HG03460 (cell line): Measurements from ENCODE around the gene YTHDF2.

Source experiments
- ATAC-seq: cut with Tn5 transposase; IDR thresholded peaks from one replicate; pipeline ENCODE4 v1.9.1; 2021; ENCODE audit not compliant: unreplicated experiment

The YTHDF2 gene

DNA sequence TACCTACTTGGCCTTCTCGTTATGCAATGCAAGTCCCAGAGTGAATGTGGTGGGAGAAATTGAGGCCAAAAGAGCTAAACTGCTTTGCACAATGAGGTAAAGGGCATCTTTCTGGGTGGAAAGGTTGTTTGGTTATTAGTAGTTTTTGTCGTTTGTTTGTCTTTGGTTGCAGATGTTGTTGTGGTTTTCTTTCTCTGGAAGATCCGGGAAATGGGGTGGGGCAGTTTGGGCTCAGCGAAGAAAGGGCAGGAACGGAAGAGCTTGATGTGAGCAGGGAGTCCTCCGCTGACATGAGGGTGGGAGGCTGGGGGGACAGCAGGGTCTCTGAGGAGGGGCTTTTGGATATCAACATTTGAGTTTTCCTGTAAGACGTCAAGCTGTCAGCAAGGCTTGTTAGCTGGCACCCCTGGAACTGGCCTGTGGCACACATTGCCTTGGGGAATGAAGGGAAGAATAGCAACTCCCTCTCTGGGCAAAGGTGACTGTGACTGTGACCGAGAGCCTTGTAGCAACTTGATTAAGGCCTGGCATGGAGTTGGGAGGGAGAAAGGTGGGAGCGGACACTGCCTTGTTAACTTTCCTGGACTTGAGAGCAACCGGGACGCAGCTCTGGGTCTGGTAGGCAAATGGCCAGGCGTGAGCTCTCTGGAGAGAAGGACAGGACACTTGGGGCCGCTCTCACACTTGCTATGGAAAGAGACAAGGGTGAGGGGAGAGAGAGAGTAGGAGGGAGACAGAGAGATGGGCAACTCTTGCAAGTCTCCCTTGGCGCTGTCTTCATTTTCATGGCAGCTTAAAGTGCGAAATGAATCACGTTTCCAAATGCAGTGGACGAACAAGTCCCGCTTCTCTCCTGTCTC lies 59.8 kb downstream of the YTHDF2 start:
- no peak for ATAC-seq

GRCh38 chr1:28800324-28800723 lies 63.6 kb downstream of the YTHDF2 start:
- no peak for ATAC-seq

DNA sequence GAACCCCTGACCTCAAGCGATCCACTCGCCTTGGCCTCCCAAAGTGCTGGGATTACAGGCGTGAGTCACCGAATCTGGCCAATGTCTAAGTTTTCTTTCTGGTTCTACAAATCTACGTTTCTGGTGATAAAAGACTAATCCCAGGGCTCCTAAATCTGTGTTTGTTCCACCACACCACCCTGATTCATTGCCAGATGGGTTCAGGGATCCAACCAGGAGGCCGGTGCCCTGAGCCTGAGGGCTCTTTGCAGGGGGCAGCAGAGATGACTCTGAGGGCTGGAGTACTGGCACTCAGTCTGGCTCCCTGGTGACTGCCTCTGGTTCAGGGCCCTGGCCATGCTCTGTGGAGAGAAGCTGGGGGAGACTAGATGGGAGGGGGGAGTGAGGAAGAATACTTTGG lies 64.7 kb downstream of the YTHDF2 start:
- no peak for ATAC-seq

DNA sequence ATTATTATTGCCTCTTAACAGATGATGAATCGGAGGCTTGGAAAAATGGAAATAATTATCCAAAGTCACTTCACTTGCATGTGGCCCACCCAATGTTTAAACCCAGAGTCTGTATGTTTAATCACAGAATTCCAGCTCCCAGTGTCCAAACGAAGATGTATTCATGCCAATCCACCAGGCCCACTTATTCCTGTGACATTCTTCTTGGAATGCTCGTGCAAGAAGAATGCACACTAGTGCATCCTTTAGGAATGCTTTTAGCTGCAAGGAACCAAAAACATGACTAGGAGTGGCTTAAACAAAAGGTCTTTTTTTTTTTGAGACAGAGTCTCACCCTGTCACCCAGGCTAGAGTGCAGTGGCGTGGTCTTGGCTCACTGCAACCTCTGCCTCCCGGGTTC lies 66.3 kb downstream of the YTHDF2 start:
- no peak for ATAC-seq

DNA sequence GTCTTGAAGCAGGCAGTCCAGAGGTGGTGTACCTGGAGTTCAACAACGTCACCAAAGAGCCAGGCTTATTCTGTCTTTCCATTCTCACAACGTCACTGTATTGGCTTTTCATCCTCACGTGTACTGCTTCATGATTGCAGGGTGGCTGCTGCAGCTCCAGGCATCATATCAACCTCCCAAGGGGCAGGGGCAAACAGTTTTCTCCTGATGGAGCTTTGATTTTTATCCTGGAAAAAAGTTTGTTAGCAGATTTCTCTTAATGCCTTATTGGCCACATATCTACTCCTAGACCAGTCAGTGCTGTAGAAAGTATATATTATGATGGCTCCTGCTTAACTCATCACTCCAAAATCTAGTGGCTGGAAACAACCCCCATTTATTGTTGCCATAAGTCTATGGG lies 66.9 kb downstream of the YTHDF2 start:
- ATAC-seq = no peak

DNA sequence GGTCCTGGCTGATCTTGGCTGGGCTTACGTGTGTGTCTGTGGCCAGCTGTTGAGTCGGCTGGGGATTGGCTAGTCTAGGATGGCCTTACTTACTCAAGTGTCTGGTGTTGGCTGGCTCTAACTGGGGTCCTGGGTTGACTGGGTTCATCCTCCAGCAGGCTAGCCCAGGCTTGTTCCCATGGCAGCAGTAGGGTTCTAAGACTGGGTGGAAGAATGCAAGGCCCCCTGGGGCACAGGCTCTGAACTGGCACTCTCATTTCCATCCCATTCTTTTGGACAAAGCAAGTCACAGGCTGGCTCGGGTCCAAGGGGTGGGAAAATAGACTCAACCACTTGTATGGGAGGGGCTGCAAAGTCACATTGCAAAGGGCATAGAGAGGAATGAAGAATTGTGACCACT lies 67.3 kb downstream of the YTHDF2 start:
- ATAC-seq = no peak

- no peak for ATAC-seq
These were observed 70.3 kb downstream of the YTHDF2 start for GRCh38 chr1:28807046-28807445.

DNA sequence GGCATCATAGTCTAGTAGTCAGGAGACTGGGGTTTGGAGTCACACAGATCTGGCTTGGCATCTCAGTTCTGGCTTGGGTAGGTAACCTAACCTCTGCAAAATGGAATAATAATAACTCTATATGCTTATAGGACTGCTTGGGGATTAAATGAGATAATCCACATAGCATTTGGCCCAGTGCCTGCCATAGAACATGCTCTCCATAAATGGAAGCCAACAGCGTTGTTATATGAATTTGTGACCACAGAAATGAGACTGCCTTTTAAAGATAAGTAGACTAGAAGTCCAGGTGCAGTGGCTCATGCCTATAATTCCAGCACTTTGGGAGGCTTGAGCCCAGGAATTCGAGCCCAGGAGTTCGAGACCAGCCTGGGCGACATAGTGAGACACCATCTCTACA lies 71.2 kb downstream of the YTHDF2 start:
- no peak for ATAC-seq

DNA sequence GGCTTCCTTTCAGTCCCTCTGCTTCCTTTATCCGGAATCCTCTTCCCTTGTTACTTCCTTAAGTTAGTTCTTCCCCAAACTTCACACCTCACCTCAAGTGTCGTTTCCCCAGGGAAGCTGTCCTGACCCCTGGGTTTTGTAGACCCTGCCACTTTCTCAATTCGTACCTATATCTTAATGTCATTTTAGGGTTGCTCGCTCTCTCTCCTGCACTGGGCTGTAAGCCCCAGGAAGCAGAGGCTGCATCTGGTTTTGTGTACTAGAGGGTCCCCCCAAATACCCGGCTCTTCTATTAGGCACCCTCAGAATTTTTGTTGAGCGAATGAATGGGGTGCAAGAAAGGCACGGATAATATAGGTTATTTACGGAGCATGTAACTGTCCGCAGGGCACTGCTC lies 74.6 kb downstream of the YTHDF2 start:
- ATAC-seq = no peak

- no peak for ATAC-seq
These were observed 75.3 kb downstream of the YTHDF2 start, which contains the start of gene OPRD1 for GRCh38 chr1:28811766-28812668. TSS of gene OPRD1 (plus strand) at chr1:28812170. CDS start at chr1:28812384, 214 bp downstream.

DNA sequence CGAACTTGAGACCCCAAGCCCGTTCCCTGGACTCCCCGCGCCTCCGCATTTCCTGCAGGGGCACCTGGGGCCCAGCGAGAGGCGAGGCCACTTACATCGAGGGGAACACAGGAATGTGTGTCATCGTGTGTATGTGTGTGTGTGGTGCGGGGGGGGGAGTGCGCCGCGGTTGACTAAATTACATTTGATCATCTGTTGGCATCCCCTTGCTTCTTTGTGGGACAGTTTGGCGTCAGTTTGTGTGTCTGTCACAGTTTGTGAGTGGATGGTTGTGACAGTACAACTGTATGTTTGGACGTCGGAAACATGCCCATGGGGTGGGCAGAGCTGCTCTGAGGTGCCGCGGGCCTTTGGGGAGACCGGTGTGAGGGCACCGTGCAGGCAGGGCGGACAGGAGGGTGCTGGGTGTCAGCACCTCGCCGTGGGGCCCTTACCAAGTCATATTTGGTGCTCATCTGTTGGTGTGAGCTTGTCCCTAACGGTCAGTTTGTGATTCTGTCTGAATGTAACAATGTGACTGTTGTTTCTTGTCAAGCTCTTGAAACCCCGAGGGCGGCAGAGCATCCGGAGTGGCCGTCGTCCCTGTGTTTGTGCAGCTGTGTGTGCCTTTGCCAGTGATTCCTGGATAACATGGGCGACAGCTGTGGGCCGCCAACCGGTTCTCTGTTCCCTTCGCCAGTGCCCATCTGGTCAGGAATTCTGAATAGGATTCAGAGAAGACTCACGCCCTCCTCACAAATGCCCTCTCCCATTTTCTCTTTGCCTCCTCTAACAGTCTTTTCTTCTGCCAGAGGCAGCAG lies 76.1 kb downstream of the YTHDF2 start:
- no peak for ATAC-seq

DNA sequence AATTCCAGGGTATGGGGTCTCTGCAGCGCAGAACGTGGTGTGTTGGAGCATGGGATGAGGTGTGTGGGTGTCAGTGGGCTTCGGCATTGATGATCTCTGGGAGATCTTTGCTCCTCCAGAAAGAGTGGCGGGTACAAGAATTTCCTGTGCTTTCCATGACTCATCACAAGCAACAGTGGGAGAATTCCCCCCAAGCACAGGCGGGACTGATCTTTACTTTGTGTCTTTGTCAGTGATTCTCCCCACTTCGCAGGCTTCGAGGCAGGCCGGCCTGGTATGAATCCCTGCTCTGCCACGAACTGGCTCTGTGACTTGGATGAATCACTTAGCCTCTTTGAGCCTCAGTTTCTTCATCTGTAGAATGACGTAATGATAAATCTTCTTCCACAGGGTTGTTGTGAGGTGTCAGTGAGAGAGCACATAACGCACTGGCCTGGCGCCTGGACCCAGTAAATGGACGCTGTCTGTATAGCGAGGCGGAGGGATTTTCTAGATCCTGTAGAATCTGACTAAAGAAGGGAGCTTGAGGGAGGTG lies 77.3 kb downstream of the YTHDF2 start:
- ATAC-seq = no peak

GRCh38 chr1:28815533-28816185 lies 78.9 kb downstream of the YTHDF2 start:
- ATAC-seq = no peak

DNA sequence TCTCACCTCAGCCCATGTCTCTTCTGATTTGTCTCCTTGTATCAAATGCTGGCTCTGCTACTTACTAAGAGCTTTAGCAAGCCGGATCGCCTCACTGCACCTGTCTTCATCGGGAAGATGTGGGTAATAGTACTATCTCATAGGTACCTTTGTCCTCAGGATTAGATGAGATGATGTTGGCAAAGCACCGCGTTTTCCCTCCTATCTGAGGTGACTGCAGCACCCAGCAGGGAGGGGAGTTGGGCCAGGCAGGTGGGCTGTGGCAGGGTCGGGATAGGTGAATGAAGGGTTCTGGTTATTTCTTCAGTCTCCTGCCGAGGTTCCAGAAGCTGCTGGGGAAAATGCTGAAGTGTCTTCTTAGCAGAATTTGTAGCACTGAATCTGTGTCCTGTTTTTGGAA lies 80.4 kb downstream of the YTHDF2 start:
- no peak for ATAC-seq

DNA sequence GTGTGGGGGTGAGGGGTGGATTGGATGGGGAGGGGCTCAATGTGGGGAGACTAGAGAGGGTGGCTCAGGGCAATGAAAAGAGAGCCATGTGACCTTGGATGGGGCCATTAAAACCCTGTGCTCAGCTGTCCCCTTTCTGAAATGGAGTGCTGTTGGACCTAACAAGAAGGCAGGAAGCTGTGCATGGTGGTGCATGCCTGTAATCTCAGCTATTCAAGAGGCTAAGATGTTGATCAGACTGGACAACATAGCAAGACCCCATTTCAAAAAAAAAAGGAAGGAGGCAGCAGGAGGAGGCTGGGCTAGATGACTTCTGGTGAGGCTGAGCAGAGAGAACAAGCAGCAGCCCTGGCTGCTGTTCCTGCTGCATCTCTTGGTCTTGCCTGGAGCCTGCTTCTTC lies 82.3 kb downstream of the YTHDF2 start:
- ATAC-seq = no peak
